GM12865 (cell line): Measurements from ENCODE around the gene BRINP3.

Experiments used
- DNase-seq: peaks from one replicate; pipeline ENCODE4 v3.0.0; 2010; ENCODE audit warnings: low read depth
- H3K4me3 ChIP-seq: 2 replicates; pipeline ENCODE4 v1.5.1; 2011; ENCODE audit warnings: mild to moderate bottlenecking, low read depth, low read length, control low read depth
- CTCF ChIP-seq: IDR thresholded peaks from 2 replicates; pipeline ENCODE4 v1.5.1; 2011; ENCODE audit warnings: low read length, control low read depth, low read depth, inconsistent platforms; ENCODE audit not compliant: insufficient read depth; ENCODE audit errors: missing control alignments

BRINP3 gene

GRCh38 chr1:190338829-190339228 lies 138.8 kb downstream of the BRINP3 start:
- no peak for DNase-seq
- no peak for TF ChIP-seq CTCF
- no peak overlapping the region for H3K4me3 ChIP-seq

GRCh38 chr1:190328871-190329270 lies 148.8 kb downstream of the BRINP3 start:
- no peak for DNase-seq
- no peak overlapping the region for H3K4me3 ChIP-seq
- TF ChIP-seq CTCF, result no peak

- H3K4me3 ChIP-seq, result no peak overlapping the region
- DNase-seq, result no peak
- no peak for TF ChIP-seq CTCF
These were observed 149.3 kb downstream of the BRINP3 start for GRCh38 chr1:190328361-190328760.

GRCh38 chr1:190327271-190327670 lies 150.4 kb downstream of the BRINP3 start:
- no peak overlapping the region for H3K4me3 ChIP-seq
- TF ChIP-seq CTCF, result no peak
- DNase-seq, result no peak

- no peak for DNase-seq
- TF ChIP-seq CTCF, result no peak
These were observed 154.1 kb downstream of the BRINP3 start for GRCh38 chr1:190323530-190323929.

GRCh38 chr1:190322274-190322673 lies 155.4 kb downstream of the BRINP3 start:
- H3K4me3 ChIP-seq, result no peak overlapping the region
- no peak for TF ChIP-seq CTCF
- no peak for DNase-seq

More at GRCh38 chr1:190323530-190323929, 154.1 kb downstream of the BRINP3 start:
- H3K4me3 ChIP-seq, result no peak overlapping the region

- H3K4me3 ChIP-seq, result no peak overlapping the region
- DNase-seq, result no peak
- TF ChIP-seq CTCF, result no peak
These were observed 156.7 kb downstream of the BRINP3 start for GRCh38 chr1:190320952-190321351.
